Retinal pigment epithelial cell (primary cell): ENCODE measurements around the gene NSRP1.

Experiments used
- DNase-seq: peaks from one replicate; pipeline ENCODE4 v3.0.0-alpha.2; 2010; ENCODE audit warnings: low read depth
- H3K4me3 ChIP-seq: 2 replicates; pipeline ENCODE4 v1.5.1; 2011; ENCODE audit warnings: mild to moderate bottlenecking, low read length, control low read depth, moderate library complexity
- TF ChIP-seq, protein P1 (sequence below): conservative IDR thresholded peaks from 2 replicates; pipeline ENCODE4 v1.5.1; 2011; ENCODE audit warnings: low read depth, low read length, control low read depth, inconsistent platforms

Gene NSRP1

DNA sequence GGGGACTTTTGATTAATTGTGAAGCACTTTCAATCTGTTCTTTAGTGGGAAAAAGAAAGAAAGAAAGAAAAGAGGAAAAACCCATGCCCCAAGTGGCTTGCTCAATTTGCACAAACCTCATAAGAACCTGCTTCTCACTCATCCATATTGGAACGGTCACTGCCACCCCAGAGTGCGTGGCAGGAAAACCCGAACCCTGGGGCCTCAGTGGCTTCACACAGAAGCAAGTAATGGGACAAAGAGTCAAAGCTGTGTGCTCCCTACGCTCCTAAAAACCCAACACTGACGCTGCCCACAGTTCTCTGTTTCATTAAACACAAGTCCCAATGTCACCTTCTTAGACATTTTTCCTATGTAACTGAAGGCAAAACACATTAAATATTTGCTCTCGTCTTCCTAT, 117.7 kb downstream of the NSRP1 start:
- TF ChIP-seq, protein P1, sequence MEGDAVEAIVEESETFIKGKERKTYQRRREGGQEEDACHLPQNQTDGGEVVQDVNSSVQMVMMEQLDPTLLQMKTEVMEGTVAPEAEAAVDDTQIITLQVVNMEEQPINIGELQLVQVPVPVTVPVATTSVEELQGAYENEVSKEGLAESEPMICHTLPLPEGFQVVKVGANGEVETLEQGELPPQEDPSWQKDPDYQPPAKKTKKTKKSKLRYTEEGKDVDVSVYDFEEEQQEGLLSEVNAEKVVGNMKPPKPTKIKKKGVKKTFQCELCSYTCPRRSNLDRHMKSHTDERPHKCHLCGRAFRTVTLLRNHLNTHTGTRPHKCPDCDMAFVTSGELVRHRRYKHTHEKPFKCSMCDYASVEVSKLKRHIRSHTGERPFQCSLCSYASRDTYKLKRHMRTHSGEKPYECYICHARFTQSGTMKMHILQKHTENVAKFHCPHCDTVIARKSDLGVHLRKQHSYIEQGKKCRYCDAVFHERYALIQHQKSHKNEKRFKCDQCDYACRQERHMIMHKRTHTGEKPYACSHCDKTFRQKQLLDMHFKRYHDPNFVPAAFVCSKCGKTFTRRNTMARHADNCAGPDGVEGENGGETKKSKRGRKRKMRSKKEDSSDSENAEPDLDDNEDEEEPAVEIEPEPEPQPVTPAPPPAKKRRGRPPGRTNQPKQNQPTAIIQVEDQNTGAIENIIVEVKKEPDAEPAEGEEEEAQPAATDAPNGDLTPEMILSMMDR = no peak

DNA sequence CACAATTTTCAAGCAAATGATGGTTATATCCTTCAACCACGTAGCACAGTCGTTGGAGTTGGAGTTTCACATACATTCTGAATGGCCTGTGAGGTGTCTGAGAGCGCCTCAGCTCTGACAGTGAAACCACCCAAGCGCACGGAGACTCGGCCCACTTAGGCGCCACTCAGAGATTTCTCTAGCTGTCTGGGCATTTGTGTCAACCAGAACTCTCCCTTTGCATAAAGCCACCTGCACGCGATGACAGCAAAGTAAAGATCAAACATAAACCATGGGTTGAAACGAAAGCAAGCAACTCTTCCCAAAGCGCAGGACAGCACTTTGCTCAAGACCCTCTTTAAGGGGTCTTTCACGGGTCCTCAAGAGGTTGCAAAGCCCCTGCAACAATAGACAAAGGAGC, 118.3 kb downstream of the NSRP1 start:
- DNase-seq = no peak
- H3K4me3 ChIP-seq = no peak overlapping the region
- TF ChIP-seq, protein P1 = no peak

More for the DNA sequence above, 117.7 kb downstream of the NSRP1 start:
- DNase-seq = no peak
- H3K4me3 ChIP-seq = no peak overlapping the region

DNA sequence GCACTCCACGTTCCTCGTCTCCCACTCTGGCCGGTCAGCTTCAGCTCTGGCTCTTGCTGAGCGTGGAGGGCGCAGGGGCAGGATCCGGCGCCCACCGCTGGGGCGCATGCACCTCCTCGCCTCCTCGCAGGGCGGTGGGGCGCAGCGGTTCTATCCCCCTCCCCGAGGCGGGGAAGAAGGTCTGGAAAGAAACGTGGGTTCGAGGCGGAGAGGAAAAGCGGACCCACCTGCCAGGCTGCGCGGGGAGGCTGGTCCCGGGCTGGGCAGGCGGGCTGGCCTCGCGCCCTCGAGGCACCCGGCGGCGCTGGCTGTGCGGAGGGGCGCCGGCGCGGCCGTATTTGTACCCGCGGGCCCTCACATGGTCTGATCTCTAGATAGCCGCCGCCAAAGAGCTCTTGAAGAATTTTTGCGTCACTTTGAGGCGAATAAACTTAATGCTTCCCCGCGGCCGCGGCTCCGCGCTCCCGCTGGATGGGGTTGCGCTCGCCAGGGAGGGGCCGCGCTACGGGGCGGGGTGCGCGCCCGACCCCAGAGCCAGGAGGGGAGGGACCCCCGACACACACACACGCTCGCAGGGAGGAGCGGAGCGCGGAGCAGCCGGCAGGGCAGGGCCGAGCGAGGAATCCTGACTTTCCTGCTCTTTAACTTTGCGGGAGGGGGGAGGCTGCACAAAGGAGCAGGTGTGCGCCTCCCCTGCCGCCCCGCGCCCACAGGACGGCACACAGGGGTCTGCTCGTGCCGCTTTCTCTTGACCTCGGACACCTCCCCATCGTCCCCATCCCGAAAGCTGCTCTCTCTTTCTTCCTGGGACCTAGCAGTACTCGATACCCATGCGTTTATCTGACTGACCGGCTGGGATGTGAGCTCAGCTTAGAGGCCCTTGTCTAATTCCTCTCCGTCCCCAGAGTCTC, 119.0 kb downstream of the NSRP1 start, which contains the start of gene SLC6A4:
SLC6A4 (minus strand) TSS at position 312 of the 911 bp plus-strand sequence. CDS start 13,739 bp downstream, outside the sequence.
- TF ChIP-seq, protein P1 = no peak
- no peak for DNase-seq
- peak within 1 kb of the TSS; percentile 42 for H3K4me3 ChIP-seq
